Measurements from ENCODE around the gene NRCAM. TPM values are rescaled to one million over a fixed set of nuclear protein-coding genes. Genes with fewer than 3 reads are reported as not detected.

NRCAM gene
- total and polyA plus RNA-seq, 7 donors, result 1.3 to 3.9 (median 1.8) TPM; not detected in 2

DNA sequence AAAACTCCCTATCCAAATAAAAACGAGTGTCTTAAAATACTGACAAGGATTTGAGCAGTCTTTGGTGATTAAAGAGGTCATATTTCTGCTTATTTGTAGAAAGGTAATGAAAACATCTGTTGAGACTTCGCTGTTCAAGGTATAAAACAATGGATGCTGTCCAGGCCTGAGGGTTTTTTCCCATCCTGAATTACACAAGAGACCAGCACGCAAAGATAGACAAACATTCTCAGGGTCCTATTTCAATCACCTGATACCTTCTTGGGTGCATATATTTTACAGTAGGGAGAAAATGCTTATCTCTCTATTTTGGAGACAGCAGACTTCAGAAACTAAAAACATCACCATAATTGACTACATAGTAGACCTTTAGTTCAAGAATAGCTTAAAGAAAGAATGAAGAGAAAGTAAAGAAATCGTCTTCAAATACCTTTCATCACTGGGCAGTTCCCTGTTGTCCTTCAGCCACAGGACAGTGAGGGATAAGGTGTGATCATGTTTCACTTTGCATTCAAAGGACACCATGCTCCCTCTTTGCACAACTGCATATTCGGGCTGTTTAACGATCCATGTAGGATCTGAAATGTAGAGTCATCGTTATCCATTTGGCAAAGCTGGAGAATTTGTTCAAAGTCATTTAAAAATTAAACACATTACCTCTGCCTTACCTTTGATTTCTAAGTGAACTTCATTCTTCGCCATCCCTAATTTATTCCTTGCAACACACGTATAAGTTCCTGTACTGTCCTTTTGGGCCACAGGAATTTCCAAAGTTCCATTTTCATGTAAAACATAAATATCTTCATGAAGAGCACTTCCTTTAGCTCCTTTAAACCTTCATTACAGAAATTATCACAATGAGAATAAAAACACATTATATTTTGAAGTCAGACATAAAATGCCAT, 262.4 kb downstream of the NRCAM start:
- 77 to 81% methylated on average over 9 of the region's 9 CpGs for WGBS, 2 donors
- TF ChIP-seq CTCF (IDR thresholded peaks at IDR 0.05), result no peak

GRCh38 chr7:108190891-108191290, 265.3 kb downstream of the NRCAM start:
- TF ChIP-seq CTCF (IDR thresholded peaks at IDR 0.05) (no peak), POLR2A (IDR thresholded peaks at IDR 0.05) (no peak), POLR2AphosphoS5 (IDR thresholded peaks at IDR 0.05) (no peak), EP300 (IDR thresholded peaks at IDR 0.05) (no peak)
- Histone ChIP-seq H3K27me3 (no peaks in the 10 kb centered on the region), H3K4me1 (no peaks in the 10 kb centered on the region), H3K36me3 (no peaks in the 10 kb centered on the region), H3K4me3 (no peak overlapping the region), H3K9me3 (no peaks in the 10 kb centered on the region), H3K27ac (no peak overlapping the region)
- no peak for DNase-seq
- WGBS, 2 donors, result 86 to 87% methylated on average over 4 of the region's 4 CpGs
- intact Hi-C loops (cut with DNase I), result no loop called here

More for the DNA sequence above, 262.4 kb downstream of the NRCAM start:
- DNase-seq, result no peak
- Histone ChIP-seq H3K4me1 (no peaks in the 10 kb centered on the region), H3K27ac (no peak overlapping the region), H3K4me3 (no peak overlapping the region), H3K9me3 (no peaks in the 10 kb centered on the region), H3K36me3 (no peaks in the 10 kb centered on the region), H3K27me3 (no peaks in the 10 kb centered on the region)
- intact Hi-C loops (cut with DNase I), result no loop called here

- Histone ChIP-seq H3K27me3 (no peaks in the 10 kb centered on the region), H3K27ac (no peak overlapping the region), H3K9me3 (no peaks in the 10 kb centered on the region), H3K36me3 (no peaks in the 10 kb centered on the region), H3K4me3 (no peak overlapping the region), H3K4me1 (no peaks in the 10 kb centered on the region)
- TF ChIP-seq CTCF (IDR thresholded peaks at IDR 0.05) (no peak), EP300 (IDR thresholded peaks at IDR 0.05) (no peak), POLR2A (IDR thresholded peaks at IDR 0.05) (no peak), POLR2AphosphoS5 (IDR thresholded peaks at IDR 0.05) (no peak)
- 58 to 70% methylated on average over 7 of the region's 7 CpGs for WGBS, 2 donors
- DNase-seq, result no peak
- intact Hi-C loops (cut with DNase I), result no loop called here
These were observed 266.4 kb downstream of the NRCAM start for GRCh38 chr7:108189733-108190388.

GRCh38 chr7:108188724-108189123, 267.5 kb downstream of the NRCAM start:
- H3K27ac ChIP-seq, result no peak overlapping the region
- DNase-seq, result no peak
- no peaks in the 10 kb centered on the region for H3K9me3 ChIP-seq
- no peak overlapping the region for H3K4me3 ChIP-seq
- no peaks in the 10 kb centered on the region for H3K4me1 ChIP-seq
- intact Hi-C loops (cut with DNase I), result no loop called here
- no peaks in the 10 kb centered on the region for H3K36me3 ChIP-seq
- no peaks in the 10 kb centered on the region for H3K27me3 ChIP-seq
- 77 to 90% methylated on average over 3 of the region's 3 CpGs for WGBS, 2 donors
- TF ChIP-seq POLR2AphosphoS5 (IDR thresholded peaks at IDR 0.05), result no peak
- no peak for TF ChIP-seq EP300 (IDR thresholded peaks at IDR 0.05)
- no peak for TF ChIP-seq CTCF (IDR thresholded peaks at IDR 0.05)
- no peak for TF ChIP-seq POLR2A (IDR thresholded peaks at IDR 0.05)

Measured in sigmoid colon (tissue), 7 donors.